HG03439 (cell line): ENCODE measurements around the gene NRXN2.

Experiments
- ATAC-seq: cut with Tn5 transposase; IDR thresholded peaks from one replicate; pipeline ENCODE4 v1.9.1; 2021; ENCODE audit warnings: mild to moderate bottlenecking, moderate library complexity; ENCODE audit not compliant: unreplicated experiment

Gene NRXN2

GRCh38 chr11:64744544-64745188 lies 21.7 kb upstream of the NRXN2 start:
- no peak for ATAC-seq

GRCh38 chr11:64743591-64744543 lies 20.9 kb upstream of the NRXN2 start, which contains the start of gene RASGRP2:
Gene RASGRP2 (minus strand): TSS chr11:64744142. CDS start chr11:64742866, 1,276 bp downstream.
- ATAC-seq: no peak

- no peak for ATAC-seq
Measured at GRCh38 chr11:64742889-64743590, 20.0 kb upstream of the NRXN2 start.

GRCh38 chr11:64742087-64742888 lies 19.3 kb upstream of the NRXN2 start:
- no peak for ATAC-seq

GRCh38 chr11:64741375-64742086 lies 18.5 kb upstream of the NRXN2 start:
- ATAC-seq: no peak

- ATAC-seq: no peak
Measured at GRCh38 chr11:64739871-64740270, 16.9 kb upstream of the NRXN2 start.

GRCh38 chr11:64736654-64737053 lies 13.7 kb upstream of the NRXN2 start:
- ATAC-seq: no peak

GRCh38 chr11:64735725-64736259 lies 12.8 kb upstream of the NRXN2 start:
- ATAC-seq: no peak

- no peak for ATAC-seq
Measured at GRCh38 chr11:64734811-64735724, 12.1 kb upstream of the NRXN2 start.

- ATAC-seq: no peak
Measured at GRCh38 chr11:64731601-64732000, 8.6 kb upstream of the NRXN2 start.

GRCh38 chr11:64729851-64730382 lies 6.9 kb upstream of the NRXN2 start:
- ATAC-seq: no peak

- ATAC-seq: no peak
Measured at GRCh38 chr11:64728757-64729365, 5.9 kb upstream of the NRXN2 start.

- ATAC-seq: no peak
Measured at GRCh38 chr11:64726867-64727530, 4.0 kb upstream of the NRXN2 start.

GRCh38 chr11:64726211-64726641 lies 3.2 kb upstream of the NRXN2 start:
- no peak for ATAC-seq

GRCh38 chr11:64724863-64725532 lies 2.0 kb upstream of the NRXN2 start:
- ATAC-seq: no peak

- ATAC-seq: no peak
Measured at GRCh38 chr11:64723907-64724862, 1.2 kb upstream of the NRXN2 start.
